HG03520 (cell line): ENCODE results near the gene LEFTY1.
A peak's percentile ranks its signal among the peaks of the same experiment; 100 is the strongest.
"Not testable (repeated sequence)": the region's sequence is repeated elsewhere in the genome, so short reads cannot be mapped to it uniquely, and the experiment has no call there.

Experiments
- ATAC-seq: cut with Tn5 transposase; IDR thresholded peaks from one replicate; pipeline ENCODE4 v1.9.1; 2021; ENCODE audit warnings: mild to moderate bottlenecking, moderate library complexity; ENCODE audit not compliant: unreplicated experiment

LEFTY1 gene

DNA sequence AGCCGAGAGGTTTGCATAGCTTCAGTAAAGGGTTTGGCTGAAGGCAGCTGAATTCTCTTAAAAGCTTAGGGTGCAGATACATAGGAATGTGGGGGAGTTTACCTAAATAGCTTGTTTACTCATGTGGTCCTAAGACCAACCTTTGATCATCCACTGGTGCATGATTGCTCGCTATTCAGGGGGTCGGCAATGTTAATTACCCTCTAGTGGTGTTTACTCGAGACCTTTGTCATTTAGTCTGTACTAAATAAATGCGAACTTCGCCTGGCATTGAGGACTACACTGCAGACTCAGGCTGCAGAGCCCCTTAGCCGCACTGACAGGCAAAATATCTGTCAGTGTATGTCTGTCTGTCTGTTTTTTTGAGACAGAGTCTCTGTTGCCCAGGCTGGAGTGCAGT lies 38.6 kb downstream of the LEFTY1 start:
- ATAC-seq = no peak

- no peak for ATAC-seq
Measured at GRCh38 chr1:225849925-225850324, 39.0 kb downstream of the LEFTY1 start.

DNA sequence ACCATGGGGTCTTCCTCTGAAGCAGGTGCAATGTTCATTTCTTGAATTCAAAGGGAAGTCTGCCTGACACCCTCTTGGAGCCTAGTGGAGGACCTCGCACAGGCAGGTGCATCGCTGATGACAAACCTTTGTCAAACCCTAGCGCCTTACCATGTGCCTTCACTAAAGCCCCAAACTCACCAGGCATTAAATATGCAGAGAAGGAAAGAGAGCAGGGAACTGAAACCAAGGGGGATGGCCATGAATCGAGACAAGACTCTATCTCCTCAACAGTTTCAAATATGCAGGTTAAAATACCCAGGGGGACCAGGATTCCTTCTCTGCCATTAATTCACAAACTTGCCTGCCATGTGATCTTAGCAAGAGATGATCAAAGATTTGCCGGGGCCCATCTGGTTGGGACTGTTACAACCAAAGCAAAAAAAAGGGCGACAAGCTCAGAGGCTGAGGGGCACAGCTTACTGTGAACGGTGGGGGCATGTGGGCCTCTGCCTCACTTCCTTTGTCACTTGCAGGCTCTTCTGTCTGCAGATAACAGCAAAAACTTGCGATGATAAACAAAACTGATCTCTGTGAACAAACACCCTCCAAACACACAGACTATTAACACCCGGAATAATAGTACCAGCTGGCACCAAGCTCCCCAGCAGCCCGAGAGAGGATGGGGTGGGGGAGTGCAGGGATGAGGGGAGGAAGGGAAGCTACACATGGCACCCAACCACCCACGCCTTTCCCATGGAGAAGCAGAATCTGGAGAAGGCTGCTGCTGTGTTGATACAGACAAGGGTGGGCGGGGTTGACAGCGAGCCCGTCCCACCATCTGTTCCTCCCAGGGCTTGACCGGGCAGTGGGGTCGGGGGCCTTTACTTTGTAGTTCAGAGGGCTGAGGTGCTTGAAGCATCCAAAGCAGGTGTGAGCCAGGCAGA lies 40.7 kb downstream of the LEFTY1 start:
- peak; percentile 52 for ATAC-seq

- no peak for ATAC-seq
Measured at GRCh38 chr1:225847610-225848009, 41.3 kb downstream of the LEFTY1 start.

GRCh38 chr1:225846331-225847310 lies 42.3 kb downstream of the LEFTY1 start:
- ATAC-seq = no peak

GRCh38 chr1:225845571-225846259 lies 43.2 kb downstream of the LEFTY1 start:
- ATAC-seq = no peak

- no peak for ATAC-seq
Measured at GRCh38 chr1:225845097-225845496, 43.8 kb downstream of the LEFTY1 start.

GRCh38 chr1:225844236-225845061 lies 44.5 kb downstream of the LEFTY1 start:
- no peak for ATAC-seq

GRCh38 chr1:225843426-225843795 lies 45.5 kb downstream of the LEFTY1 start:
- ATAC-seq = no peak

GRCh38 chr1:225842788-225843425 lies 46.0 kb downstream of the LEFTY1 start:
- no peak for ATAC-seq

DNA sequence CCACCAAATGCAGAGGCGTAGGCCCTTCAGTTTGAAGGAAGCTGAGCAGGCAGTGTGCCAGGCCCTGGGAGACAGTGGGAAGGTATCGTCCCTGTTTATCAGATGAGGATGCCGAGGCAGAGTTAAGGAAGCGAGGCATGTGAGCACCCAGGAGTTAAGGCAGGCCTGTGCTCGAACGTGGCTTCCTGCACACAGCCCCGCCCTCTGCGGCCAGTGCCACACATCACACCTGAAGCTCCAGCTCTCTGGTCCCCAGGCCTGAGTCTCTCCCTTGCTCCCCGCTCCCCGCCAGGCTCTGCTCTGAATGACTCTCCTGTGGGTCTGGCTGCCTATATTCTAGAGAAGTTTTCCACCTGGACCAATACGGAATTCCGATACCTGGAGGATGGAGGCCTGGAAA lies 46.9 kb downstream of the LEFTY1 start:
- ATAC-seq = no peak

DNA sequence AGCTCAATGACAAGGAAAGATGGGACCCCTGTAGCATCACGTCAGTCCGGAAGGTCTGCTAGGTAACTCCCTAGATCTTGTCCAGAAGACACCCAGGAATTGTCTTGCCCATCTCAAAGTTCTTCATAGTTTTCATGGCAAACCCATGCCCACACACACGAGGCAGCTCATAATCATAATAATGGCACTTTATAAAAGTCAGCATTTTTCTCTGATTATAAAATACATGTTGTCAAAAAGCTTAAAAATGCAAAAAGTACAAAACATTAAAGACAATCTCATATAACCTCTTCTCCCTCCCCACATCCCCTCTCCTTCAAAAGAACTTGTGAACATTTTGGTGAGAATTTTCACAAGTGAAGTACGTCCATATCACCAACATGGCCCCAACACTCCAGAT lies 48.2 kb downstream of the LEFTY1 start:
- ATAC-seq = no peak

DNA sequence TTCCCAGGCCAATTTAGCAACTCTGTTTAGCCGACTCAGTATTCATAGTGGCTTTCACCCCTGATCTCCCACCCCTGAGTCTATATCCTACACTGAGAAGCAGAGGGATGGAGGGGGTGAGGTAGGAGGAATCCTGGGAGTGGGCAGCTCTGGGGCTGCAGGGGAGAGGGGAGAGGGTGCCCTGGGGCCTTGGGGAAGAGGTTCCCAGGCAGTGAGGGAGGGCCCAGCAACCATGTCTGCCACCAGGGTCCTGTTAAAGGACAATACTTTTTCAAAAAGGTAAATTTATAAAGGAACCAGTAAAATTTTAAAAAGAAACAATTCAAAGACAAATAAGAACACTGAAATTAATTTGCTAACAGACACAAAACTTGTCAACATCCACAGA lies 48.7 kb downstream of the LEFTY1 start:
- no peak for ATAC-seq

- ATAC-seq = no peak
Measured at GRCh38 chr1:225838793-225839192, 50.2 kb downstream of the LEFTY1 start.

DNA sequence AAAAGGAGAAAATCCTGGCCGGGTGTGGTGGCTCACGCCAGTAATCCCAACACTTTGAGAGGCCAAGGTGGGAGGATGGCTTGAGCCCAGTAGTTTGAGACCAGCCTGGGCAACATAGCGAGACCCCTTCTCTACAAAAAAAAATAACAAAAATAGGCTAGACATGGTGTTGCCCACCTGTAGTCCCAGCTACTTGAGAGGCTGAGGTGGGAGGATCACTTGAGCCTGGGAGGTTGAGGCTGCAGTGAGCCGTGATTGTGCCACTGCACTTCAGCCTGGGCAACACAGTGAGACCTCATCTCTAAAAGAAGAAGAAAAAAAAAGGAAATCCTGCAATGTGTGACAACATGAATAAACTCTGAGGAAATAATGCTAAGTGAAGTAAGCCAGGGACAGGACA lies 52.6 kb downstream of the LEFTY1 start:
- ATAC-seq = not testable (repeated sequence)
